Activated naive CD4-positive, alpha-beta T cell treated with anti-CD3 and anti-CD28 coated beads, Interleukin-2, amount 10 ng/mL, durations not matched to agents 7 days and 5 days (primary cell): ENCODE data around the gene GTF2H3.

ENCODE experiments used
- CTCF ChIA-PET: fragments of 350-600 bp; sonication (Branson Sonifier 250); formaldehyde crosslinking; loops from one replicate; lab custom pipeline; 2021; ENCODE audit warnings: antibody characterized with exemption; lab: Charles Lee
- DNase-seq: peaks from one replicate; pipeline ENCODE4 v3.0.0-alpha.2; 2020
- H3K27ac Mint-ChIP-seq: one replicate; pipeline ENCODE4 v1.8.0; 2021; ENCODE audit warnings: mild to moderate bottlenecking, moderate library complexity, mixed read lengths
- H3K27me3 Mint-ChIP-seq: one replicate; pipeline ENCODE4 v1.8.0; 2021; ENCODE audit warnings: mild to moderate bottlenecking, mixed read lengths
- H3K36me3 Mint-ChIP-seq: one replicate; pipeline ENCODE4 v1.8.0; 2021; ENCODE audit warnings: mixed read lengths
- H3K4me1 Mint-ChIP-seq: one replicate; pipeline ENCODE4 v1.8.0; 2021; ENCODE audit warnings: mixed read lengths
- H3K4me3 Mint-ChIP-seq: one replicate; pipeline ENCODE4 v1.8.0; 2021; ENCODE audit warnings: mild to moderate bottlenecking, moderate library complexity, mixed read lengths
- H3K9me3 Mint-ChIP-seq: one replicate; pipeline ENCODE4 v1.8.0; 2021; ENCODE audit warnings: mixed read lengths

Gene GTF2H3

GRCh38 chr12:123705935-123706334, 72.3 kb downstream of the GTF2H3 start:
- no peak for DNase-seq
- Mint-ChIP-seq H3K27me3 (no peaks in the 10 kb centered on the region), H3K9me3 (no peaks in the 10 kb centered on the region), H3K4me3 (no peak overlapping the region), H3K4me1 (peaks cover 3% of the 10 kb centered on the region), H3K27ac (no peak overlapping the region), H3K36me3 (no peaks in the 10 kb centered on the region)
- CTCF ChIA-PET = no interaction called here

- H3K27me3 Mint-ChIP-seq = peaks cover 7% of the 10 kb centered on the region
- peaks cover 12% of the 10 kb centered on the region for H3K4me1 Mint-ChIP-seq
- no peak overlapping the region for H3K27ac Mint-ChIP-seq
- no peaks in the 10 kb centered on the region for H3K9me3 Mint-ChIP-seq
- DNase-seq = no peak
- CTCF ChIA-PET = interaction anchor here (0.8 kb wide), 1 partner anchor 89 kb away, joined by 3 read pairs; no protein-coding TSS in a partner anchor
- H3K36me3 Mint-ChIP-seq = no peaks in the 10 kb centered on the region
- H3K4me3 Mint-ChIP-seq = no peak overlapping the region
Measured at GRCh38 chr12:123707466-123707865, 73.8 kb downstream of the GTF2H3 start.
